ENCODE results near the gene CCND3.
A peak's percentile ranks its signal among the peaks of the same experiment; 100 is the strongest.

CCND3 gene

DNA sequence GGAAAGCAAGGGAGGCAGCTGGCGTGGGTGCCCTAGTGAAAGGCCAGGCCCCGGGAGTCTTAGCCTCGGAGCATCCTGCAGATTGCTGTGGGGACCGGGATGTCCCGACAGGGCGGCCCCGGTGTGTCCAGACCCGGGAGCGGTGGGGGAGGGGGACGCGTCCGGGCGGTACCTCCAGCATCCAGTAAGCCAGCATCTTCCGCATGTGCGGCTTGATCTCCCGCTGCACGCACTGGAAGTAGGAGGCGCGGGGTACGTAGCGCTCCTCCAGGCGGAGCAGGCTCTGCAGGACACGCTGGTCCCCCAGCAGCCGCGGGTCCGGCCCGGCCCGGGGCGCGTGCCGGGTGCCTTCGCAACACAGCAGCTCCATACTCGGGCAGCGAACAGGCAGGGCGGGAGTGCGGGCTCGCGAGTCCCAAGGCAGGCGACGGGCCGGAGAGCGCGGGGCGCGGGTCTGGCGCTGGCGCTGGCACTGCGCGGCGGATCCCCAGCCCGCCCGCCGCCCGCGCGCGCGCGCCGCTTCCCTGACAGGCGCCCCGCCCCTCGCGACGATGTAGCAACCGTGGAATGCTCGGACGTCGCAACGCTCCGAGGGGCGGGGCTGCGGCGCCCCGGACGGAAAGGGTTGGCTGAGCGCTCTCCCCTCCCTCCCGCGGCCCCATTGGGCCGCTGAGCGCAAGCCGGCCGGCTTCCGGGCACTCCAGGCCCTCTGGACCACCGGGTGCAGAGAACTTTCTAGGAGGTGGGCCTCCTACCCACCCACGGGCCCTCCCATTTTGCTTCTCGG lies at the start of gene CCND3:
Gene CCND3, minus strand, starts transcription at position 529 of the 787 bp plus-strand sequence. Its CDS starts 159 bp downstream, at position 370.
- peak; percentile 87 for DNase-seq

DNA sequence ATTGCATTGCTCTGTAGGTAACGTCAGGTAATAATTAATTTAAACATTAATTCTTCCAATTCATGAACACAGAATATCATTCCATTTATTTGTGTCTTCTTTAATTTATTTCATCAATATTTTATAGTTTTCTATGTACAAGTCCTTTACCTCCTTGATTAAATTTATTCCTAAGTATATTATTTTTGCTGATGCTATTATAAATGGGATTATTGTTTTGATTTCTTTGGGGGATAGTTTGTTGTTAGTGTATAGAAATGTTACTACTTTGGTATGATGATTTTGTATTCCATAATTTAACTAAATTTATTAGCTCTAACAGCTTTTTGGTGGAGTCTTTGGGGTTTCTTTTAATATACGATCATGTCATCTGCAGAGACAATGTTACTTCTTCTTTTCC lies 44.7 kb upstream of the CCND3 start:
- DNase-seq: no peak

DNA sequence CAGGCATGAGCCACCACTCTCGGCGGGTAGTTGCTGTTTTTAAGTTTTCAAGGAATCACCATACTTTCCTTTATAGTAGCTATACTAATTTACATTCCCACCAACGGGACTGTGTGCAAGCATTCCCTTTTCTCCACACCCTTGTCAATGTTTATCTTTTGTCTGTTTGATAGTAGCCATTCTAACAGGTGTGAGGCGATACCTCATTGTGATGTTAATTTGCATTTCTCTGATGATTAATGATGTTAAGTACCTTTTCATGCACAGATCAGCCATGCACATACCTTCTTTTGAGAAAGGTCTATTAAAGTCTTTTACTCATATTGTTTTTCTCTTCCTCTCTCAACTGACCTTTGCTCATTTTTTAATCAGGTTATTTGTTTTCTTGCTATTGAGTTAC lies 43.0 kb upstream of the CCND3 start:
- no peak for DNase-seq

DNA sequence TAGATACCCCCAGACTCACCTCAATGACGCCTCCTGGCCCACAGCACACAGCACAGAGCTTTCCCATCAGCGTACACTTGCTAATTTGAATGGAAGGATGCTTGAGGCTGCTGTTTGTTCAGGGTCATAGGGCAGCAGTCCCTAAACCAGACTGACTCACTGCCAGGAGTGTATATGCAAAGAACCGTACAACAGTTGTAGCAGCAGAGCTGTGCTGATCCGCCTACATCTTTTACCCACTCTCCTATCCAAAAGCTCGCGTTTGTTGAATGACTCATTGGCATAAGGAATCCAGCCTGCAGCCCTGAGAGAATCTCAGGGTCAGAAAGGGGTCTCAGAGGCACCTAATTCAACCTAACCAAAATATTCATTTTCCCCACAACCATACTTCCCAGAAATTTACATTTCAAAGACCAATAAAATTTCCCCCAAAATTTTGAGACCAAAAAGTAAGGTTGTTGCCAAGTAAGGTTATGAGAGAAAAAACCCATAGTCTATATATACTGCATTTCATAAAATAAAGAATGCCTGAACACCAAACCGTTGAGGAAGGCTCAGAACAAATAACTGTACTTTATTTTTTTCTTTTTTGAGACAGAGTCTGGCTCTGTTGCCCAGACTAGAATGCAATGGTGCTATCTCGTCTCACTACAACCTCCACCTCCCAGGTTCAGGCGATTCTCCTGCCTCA lies 35.3 kb upstream of the CCND3 start:
- DNase-seq: no peak

DNA sequence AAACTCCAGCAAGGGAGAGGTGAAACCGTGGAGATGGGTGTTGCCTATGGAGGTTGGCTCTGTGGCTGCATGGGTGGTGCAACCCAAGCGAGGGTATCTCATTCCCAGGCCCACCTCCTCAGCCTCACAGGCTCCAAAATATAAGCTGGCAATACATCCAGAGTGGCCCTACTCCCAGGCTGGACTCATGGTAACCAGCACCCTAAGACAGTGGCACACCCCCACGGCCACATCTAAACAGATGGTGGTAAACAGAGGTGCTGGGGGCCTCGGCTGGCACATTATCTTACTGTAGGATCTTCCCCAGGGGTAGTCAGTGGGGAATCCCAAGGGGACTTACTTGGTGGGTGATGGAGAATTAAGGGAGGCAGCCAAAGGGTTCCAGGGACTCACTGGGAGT lies 33.7 kb upstream of the CCND3 start:
- no peak for DNase-seq

DNA sequence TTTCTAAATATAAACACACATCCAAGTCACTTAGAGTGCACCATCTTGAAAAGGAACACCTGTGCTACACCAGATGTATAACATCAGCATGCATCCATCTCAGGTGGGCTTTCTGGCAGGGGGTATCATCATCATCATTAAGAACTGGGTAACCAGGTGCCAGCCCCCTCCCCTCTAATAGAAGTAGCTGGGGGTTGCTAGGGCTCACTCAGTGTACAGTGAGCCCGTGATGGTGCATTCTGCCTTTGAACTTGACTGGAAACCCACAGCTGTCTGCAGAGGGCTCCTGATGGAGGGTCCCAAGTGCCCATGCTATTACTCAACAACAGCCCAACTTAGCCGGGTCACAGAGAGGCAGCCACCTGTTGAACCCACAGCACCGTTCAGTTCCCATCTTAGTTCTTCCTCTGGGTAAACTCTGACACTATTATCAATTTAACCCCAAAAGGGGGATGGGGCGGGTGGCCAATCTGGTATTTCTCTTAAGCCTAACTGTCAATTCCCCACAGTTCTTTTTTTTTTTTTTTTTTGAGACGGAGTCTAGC lies 32.7 kb upstream of the CCND3 start:
- no peak for DNase-seq

DNA sequence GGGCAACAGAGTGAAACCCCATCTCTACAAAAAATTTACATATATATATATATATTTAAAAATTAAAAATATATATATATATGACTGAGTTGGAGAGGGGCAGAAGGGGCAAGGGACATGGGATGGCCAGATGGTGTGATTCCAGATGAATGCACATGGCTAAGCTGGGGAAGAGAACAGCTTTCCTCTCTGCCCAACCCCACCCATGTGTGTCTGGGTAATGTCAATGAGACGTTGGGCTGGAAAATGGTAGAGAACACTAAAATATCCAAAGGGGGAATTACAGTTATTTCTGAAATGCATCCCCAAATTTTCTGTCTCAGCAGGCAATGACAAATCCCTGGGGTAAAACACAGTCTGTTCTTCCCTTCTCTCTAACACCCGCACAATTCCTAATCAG lies 31.2 kb upstream of the CCND3 start:
- no peak for DNase-seq

DNA sequence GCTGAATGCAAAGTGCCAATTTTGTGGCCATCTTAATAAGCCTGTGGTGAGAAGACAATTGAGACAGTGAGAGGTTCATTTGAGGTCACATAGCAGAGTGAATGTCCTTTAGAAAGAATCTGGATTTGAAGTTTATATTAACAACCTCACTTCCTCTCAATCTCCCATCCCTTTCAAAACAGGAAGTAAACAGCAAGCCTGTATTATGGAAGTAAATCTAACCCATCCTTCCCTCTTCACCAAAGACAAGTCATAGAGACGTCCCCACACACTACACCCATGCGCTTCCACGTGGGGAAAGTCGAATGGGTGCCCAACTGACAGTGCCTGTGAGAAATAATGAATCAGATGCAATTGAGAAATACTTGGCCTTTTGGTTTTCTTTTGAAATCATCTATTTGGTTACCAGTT lies 28.8 kb upstream of the CCND3 start:
- DNase-seq: no peak

DNA sequence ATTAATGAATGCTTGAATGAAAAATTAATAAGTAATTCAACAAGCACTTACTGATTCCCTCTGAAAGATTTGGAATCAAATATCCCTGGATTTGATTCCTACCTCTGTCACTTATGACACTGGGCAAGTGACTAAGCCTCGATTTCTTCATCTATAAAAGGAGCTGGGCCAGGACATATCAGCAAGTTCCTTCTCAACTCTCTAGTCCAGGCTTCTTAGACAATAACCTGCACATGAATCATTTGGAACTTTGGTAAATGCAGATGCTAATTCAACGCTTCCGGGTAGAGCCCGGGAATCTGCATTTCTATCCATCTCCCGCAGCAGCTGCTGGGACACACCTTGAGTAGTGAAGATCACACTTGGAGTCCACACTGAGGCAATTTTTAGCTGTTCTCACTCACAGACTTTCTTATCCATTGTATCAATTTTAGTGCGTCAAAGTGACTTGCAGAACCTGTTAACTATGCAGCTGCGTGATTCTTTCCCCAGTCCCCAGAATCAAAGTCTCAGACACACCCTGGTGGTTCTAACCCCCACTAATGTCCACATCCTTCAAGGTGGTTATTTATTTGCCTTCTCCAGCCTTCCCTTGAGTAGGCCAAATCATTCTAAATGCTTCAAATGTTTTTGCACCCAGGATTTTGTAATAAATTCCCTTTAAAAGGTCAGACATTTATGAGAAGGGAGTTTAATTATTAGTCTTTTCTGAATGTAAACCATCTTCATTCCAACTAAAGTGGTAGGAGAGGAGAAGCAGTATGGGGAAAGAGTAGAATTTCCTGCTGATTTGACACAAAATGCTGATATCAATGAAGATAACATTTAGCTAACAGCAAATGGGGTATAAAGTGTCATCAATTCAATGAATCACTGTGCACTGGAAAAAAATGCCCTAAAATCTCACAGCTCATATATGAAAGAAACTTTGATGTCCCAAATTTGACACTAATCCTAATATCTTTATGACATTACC lies 26.0 kb upstream of the CCND3 start:
- DNase-seq: no peak

DNA sequence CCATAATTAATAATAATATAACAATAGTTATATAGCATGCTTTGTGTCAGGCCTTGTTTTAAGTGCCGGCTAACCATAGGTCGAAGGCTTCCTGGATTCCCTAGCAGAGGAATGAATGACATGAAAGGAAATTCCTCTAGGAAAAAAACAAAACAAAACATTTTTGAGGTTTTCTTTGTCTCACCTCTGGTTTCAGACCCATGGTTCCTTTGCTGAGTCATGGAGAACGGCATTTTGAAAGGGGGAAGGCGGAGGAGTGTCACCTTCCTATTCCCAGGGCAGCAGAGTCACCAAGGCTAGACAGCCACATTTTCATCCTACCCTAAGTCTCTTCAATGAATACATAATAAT lies 25.3 kb upstream of the CCND3 start:
- DNase-seq: no peak

DNA sequence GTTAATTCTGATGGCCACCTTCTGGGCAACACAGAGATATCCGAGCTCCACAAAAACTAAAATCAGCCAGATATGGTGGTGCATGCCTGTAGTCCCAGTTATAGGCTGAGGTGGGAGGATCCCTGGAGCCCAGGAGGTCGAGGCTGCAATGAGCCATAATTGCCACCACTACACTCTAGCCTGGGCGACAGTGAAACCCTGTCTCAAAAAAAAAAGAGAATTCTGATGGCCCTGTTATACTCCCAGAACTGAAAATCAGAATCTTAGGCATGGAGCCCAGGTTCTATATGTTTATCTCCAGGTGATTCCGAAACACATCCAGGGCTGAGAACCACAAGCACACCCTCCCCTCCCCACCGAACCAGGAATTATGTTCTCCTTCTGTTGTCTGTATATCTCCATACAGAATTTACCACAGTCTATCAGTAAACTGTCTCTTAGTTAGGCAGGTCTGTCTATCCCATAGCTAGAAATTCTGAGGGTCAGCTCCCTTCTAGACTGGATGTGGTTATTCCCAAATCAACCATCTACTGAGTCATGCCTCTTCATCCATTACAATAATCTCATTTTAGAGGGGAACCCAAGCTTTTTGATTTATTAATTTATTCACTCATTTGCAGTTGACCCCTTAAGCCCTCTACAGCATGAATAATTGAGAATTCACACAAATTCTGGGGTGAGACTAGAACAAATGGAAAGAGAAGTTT lies 24.8 kb upstream of the CCND3 start:
- no peak for DNase-seq

DNA sequence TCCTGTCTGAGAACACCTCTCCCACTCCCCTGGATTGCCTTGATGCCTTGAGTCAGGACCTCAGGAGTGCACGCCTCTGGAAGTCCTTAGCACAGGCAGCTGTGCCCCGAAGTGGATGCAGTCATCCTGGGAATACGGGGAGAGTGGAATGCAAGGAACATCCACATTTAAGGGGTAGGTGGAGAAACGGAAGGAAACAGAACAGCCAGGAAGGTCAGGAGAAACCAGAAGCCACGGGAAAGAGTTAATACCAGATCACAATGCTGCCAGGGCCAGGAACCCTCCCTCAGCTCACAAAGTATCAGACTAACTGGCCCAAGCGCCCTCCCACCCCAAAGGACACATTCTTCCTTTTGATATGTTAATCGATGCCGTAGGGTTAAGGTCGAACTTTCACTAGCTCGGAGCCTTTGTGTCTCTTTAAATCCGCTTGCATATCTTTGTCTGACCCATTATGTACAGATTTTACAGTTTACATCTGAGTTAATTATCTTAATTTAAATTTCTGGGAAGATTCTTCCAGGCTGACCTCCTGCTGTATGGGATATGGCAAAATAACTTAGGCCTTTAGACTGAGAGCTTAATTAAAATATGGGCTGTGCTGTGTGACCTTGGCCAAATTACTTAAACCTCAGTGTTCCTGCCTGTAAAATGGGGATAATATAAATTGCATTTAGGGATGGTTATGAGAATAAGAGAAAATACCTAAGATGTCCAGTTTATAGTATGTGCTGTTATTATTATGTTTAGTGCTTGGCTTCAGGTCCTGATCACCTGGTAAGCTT lies 24.0 kb upstream of the CCND3 start:
- no peak for DNase-seq

DNA sequence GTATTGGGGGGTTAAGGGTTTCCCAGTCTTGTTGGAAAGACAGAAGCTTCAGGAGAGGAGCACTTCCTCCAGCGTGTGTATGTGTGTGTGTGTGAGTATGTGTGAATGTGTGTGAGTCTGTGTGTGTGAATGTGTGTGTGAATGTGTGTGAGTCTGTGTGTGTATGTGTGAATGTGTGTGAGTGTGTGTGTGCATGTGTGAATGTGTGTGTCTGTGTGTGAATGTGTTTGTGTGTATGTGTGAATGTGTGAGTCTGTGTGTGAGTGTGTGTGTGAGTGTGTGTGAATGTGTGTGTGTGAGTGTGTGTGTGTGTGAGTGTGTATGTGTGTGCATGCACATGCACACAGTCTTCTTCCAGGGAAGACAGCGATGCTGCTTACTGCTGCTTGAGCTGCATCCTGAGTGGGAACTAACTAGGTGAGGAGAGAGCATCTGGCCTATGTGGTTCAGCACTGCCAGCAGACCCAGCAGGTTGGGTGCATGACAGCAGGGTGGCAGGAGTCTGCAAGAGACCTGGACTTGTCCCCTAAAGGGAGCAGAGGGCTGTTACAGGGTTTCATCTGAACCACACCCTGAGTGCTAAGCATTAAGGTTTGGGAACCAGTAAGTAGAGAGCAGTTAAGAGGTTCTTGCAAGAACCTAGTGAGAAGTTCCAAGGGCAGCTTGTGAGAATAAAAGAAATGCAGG lies 22.7 kb upstream of the CCND3 start:
- no peak for DNase-seq

DNA sequence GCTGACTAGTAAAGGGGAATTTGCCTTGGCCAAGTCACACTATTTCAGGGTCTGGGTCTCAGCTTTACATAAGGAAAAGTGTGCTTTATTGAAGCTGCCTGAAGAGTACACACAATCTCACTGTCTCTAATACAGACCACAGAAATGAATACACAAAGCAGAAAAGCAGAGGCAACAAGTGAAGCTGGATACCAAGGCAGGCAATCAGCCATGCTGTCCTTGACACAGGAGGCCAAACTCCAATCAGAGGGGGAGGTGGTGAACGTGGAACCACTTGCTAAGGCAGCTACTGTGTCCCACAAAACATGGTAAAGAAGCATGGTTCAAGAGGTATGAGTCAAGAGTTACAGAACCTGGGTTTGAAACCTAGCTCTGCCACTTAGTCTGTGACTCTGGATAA lies 21.8 kb upstream of the CCND3 start:
- no peak for DNase-seq

DNA sequence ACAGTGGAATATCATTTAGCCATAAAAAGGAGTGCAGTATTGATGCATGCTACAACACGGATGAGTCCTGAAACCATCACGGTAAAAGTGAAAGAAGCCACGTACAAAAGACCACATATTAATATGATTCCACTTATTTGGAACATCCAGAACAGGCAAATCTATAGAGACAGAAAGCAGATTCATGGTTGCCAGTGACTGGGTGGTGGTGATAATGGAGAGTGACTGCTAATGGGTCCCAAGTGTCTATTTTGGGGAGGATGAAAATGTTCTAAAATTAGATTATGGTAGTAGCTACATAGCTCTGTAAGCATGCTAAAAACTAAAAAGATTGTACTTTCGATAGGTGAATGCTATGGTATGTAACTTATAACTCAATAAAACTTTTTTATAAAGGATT lies 18.4 kb upstream of the CCND3 start:
- DNase-seq: no peak

DNA sequence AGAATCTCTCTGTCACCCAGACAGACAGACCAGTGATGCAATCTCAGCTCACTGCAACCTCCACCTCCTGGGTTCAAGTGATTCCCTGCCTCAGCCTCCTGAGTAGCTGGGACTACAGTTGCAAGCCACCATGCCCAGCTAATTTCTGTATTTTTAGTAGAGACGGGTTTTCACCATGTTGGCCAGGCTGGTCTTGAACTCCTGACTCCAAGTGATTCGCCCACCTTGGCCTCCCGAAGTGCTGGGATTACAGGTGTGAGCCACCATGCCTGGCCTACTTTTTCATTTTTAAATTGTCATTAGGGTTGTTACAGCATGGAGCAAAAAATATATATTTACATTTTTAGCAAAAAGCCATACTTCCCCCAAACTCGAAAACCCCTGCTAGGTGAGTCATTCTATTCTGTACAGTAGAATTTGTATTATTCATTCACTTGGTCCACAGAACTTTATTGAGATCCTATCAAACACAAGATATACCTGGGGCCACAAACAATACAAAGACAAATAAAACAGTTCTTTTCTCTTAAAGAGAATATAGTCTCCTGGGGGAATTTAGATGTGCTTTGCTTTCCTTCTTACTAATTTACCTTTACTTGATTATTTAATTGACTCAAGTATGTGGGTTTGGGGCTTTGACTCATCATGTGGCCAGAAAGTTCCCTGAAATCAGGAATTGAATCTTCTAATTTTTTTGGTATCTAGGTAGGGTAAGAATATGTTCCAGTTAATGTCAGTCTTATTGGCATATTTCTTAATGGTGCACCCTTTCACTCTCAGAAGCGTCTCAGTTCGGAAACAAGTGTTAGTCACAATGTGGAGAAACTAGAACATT lies 16.6 kb upstream of the CCND3 start:
- no peak for DNase-seq

DNA sequence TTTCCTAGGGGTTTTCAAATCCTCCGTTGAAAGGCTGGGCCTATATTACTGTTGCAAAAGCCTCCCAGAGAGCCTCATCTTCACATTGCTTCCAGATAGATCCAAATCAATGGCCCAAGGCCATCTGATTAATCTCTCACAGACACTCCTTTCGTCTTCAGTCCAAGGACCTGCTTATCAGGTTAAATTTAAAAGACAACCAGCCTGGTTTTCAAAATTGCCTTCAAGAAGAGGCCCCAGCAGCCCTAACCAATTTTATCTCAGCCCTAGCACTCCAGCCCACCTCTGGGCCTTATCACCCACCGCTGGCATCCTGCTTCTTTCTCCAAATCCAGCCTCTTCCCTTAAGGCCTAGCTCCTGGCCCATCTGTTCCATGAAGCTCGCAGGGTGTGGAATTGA lies 15.5 kb upstream of the CCND3 start:
- no peak for DNase-seq

DNA sequence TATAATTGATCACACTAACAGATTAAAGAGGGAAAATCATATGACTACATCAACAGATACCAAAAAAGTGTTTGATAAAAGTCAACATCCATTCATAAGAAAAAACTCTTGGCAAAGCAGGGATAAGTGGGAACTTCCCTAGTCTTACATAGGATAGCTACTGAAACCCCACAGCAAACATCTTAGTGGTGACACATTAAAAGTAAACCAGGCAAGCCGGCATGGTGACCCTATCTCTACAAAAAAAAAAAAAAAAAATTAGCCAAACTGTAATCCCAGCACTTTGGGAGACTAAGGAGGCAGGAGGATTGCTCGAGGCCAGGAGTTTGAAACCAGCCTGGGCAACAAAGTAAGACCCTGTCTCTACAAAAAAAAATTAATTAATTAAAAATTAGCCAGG lies 13.8 kb upstream of the CCND3 start:
- no peak for DNase-seq

DNA sequence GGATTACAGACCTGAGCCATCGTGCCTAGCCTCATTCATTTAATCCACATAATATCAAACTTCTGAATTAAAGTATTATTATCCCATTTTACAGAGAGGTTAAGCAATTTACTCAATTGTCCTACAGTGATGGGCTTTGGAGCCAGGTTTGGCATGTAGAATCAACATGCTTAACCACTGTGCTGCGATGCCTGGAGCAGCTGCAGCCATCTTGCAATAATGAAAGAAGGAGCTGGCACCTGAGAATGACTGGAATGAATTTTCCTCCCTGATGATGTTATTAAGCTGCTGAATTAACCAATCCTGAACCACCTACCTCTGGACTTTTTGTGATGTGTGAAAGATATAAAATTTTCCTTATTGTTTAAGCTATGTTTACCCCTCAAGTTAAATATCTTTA lies 13.1 kb upstream of the CCND3 start:
- no peak for DNase-seq

DNA sequence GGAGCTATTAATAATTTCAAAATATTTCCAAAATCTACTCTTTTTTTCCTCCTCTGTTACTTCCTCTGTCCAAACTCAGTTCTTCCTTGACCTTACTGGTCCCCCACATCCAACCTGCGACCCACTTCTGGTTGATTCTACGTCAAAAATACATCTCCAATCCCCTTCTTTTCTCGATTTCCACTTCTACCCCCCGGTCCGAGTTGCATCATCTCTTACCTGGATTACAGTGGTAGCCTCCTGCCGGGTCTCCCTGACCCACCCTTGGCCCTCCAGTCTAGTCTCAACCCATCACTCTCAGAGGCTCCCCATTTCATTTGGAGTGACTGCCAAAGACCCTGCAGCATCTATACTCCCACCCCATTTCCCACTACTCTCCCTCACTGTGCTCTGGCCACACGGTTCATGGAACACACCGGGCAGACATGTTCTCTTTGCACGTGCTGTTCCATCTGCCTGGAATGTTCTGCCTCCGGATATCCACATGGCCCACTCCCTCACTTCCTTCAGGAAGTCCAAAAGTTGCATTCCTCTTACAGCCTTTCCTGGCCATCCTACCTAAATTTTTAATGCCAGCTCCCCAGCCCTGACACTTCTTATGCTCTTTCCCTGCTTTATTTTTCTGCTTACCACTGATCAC lies 6.1 kb upstream of the CCND3 start:
- no peak for DNase-seq
